Activated CD8-positive, alpha-beta T cell treated with anti-CD3 and anti-CD28 coated beads for 36 hours (primary cell): ENCODE data around the gene KLF15. TPM values are rescaled to one million over a fixed set of nuclear protein-coding genes. Genes with fewer than 3 reads are reported as not detected.

Source experiments
- ATAC-seq: fragments of 200-7000 bp; cut with Tn5 transposase; one replicate; pipeline ENCODE4 v1.10.0; 2021; ENCODE audit warnings: mild to moderate bottlenecking, moderate library complexity
- CTCF ChIA-PET: fragments of 350-600 bp; sonication (Branson Sonifier 250); formaldehyde crosslinking; loops from one replicate; lab custom pipeline; 2021; ENCODE audit warnings: antibody characterized with exemption; lab: Charles Lee
- POLR2A ChIA-PET: fragments of 350-600 bp; sonication (Branson Sonifier 250); formaldehyde crosslinking; loops from one replicate; lab custom pipeline; 2021; ENCODE audit warnings: antibody characterized with exemption; lab: Charles Lee
- DNase-seq: peaks from one replicate; pipeline ENCODE4 v3.0.0-alpha.2; 2020
- H3K27ac Mint-ChIP-seq: one replicate; pipeline ENCODE4 v1.8.0; 2021; ENCODE audit warnings: mild to moderate bottlenecking, mixed read lengths
- H3K27me3 Mint-ChIP-seq: one replicate; pipeline ENCODE4 v1.8.0; 2021; ENCODE audit warnings: mixed read lengths
- H3K36me3 Mint-ChIP-seq: one replicate; pipeline ENCODE4 v1.8.0; 2021; ENCODE audit warnings: low read depth, mixed read lengths
- H3K4me1 Mint-ChIP-seq: one replicate; pipeline ENCODE4 v1.8.0; 2021; ENCODE audit warnings: low read depth, mixed read lengths
- H3K4me3 Mint-ChIP-seq: one replicate; pipeline ENCODE4 v1.8.0; 2021; ENCODE audit warnings: mild to moderate bottlenecking, moderate library complexity, mixed read lengths
- H3K9me3 Mint-ChIP-seq: one replicate; pipeline ENCODE4 v1.8.0; 2021; ENCODE audit warnings: mixed read lengths
- CTCF ChIP-seq: fragments of 200-600 bp; IDR thresholded peaks from one replicate; pipeline ENCODE4 v1.8.0; 2022; ENCODE audit warnings: antibody characterized with exemption, mild to moderate bottlenecking
- intact Hi-C: fragments of 100-400 bp; cut with micrococcal nuclease; formaldehyde crosslinking; loops from one replicate; pipeline ENCODE4 v1.10.0; 2022
- total RNA-seq, 2 experiments: library from RNA; stranded (reverse); gene quantifications; one replicate each; pipeline ENCODE4 v1.2.3, GENCODE V29; 2021

KLF15 gene
- total RNA-seq, 2 experiments from 2014 or later: 0.11 TPM; not detected in 1

- TF ChIP-seq CTCF: no peak
- Mint-ChIP-seq H3K4me3 (no peak overlapping the region), H3K27me3 (peaks cover 2% of the 10 kb centered on the region), H3K4me1 (no peaks in the 10 kb centered on the region), H3K27ac (no peak overlapping the region), H3K36me3 (no peaks in the 10 kb centered on the region), H3K9me3 (no peaks in the 10 kb centered on the region)
- intact Hi-C loops: no loop called here
- no peak for ATAC-seq
- ChIA-PET CTCF (no interaction called here), POLR2A (no interaction called here)
- DNase-seq: no peak
Measured at GRCh38 chr3:126310816-126311215, 46.4 kb downstream of the KLF15 start.

DNA sequence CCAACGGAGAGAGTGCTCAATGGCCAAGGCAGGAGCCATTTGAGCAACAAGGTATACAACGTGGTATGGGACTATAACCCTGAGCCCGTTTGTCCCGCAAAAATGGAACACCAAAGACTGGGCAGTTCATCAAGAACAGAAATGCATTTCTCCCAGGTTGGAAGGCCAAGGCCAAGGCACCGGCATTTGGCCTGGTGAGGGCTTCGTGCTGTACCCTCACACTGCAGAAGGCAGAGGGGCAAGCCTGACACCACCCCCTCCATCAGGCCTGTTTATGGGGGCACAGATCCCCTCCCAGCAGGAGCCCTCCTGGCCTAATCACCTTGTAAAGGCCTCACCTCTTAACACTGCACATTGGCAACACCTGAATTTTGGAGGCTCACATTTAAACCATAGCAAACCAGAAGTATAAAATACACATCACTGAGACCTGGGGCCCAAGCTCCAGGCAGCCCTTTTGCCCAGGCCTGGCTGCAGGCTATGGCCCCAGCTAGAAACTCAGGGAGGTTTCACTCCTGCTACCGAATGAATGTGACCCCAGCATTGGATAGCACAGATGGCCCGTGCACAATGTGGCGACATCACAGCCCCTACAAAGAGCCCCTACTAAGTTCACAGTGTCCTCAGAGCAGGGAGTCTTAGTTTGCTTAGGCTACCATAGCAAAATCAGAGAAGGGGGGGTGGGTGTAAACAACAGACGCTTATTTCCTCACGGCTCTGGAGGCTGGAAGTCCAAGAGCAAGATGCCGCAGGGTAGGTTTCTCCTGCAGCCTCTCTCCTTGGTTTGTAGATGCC lies 47.1 kb downstream of the KLF15 start:
- ATAC-seq (no peak), DNase-seq (no peak)
- no peak for TF ChIP-seq CTCF
- Mint-ChIP-seq H3K36me3 (no peaks in the 10 kb centered on the region), H3K27me3 (peaks cover 2% of the 10 kb centered on the region), H3K4me1 (no peaks in the 10 kb centered on the region), H3K4me3 (no peak overlapping the region), H3K9me3 (no peaks in the 10 kb centered on the region), H3K27ac (no peak overlapping the region)
- intact Hi-C loops: no loop called here
- POLR2A ChIA-PET: no interaction called here
- CTCF ChIA-PET: no interaction called here

GRCh38 chr3:126309165-126309564 lies 48.0 kb downstream of the KLF15 start:
- no peak overlapping the region for H3K4me3 Mint-ChIP-seq
- no peaks in the 10 kb centered on the region for H3K4me1 Mint-ChIP-seq
- DNase-seq (no peak), ATAC-seq (no peak)
- ChIA-PET CTCF (no interaction called here), POLR2A (no interaction called here)
- H3K9me3 Mint-ChIP-seq: peaks cover 4% of the 10 kb centered on the region
- intact Hi-C loops: no loop called here
- H3K27me3 Mint-ChIP-seq: peaks cover 2% of the 10 kb centered on the region
- H3K27ac Mint-ChIP-seq: no peak overlapping the region
- no peaks in the 10 kb centered on the region for H3K36me3 Mint-ChIP-seq
- TF ChIP-seq CTCF: no peak

- no peak for ATAC-seq
Measured at GRCh38 chr3:126308394-126309125, 48.6 kb downstream of the KLF15 start.

More at GRCh38 chr3:126308394-126309125, 48.6 kb downstream of the KLF15 start:
- CTCF ChIA-PET: no interaction called here
- Mint-ChIP-seq H3K36me3 (no peaks in the 10 kb centered on the region), H3K9me3 (peaks cover 8% of the 10 kb centered on the region), H3K27ac (no peak overlapping the region), H3K27me3 (peaks cover 2% of the 10 kb centered on the region), H3K4me1 (no peaks in the 10 kb centered on the region), H3K4me3 (no peak overlapping the region)
- no peak for DNase-seq
- intact Hi-C loops: no loop called here
- POLR2A ChIA-PET: no interaction called here
- TF ChIP-seq CTCF: no peak
